Eye (tissue), 1 donor: ENCODE measurements around the gene CRYZ.
A peak's percentile ranks its signal among the peaks of the same experiment; 100 is the strongest.
"Not testable (repeated sequence)": the region's sequence is repeated elsewhere in the genome, so short reads cannot be mapped to it uniquely, and the experiment has no call there.

ENCODE experiments used
- DNase-seq: peaks from one replicate; pipeline ENCODE4 v3.0.0-alpha.2; 2015

CRYZ gene

DNA sequence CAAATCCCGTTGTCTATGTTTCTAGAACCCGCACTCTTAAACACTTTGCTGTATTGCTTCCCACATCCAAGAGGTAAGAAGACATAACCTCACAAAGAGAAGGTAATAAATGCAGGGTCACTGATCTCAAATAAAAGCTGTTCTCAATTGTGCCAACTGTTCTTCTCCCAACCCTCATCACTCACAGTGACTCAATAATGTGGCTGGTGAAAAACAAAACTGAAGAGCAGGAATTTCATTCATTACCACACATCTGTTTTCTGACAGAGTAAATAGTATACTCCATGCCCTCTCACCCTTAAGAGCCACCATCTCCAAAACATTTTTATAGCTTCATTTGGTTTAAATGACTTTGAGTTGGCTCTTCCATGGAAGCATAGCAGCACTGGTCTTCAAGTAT is 53.0 kb downstream of the CRYZ start:
- DNase-seq: no peak

DNA sequence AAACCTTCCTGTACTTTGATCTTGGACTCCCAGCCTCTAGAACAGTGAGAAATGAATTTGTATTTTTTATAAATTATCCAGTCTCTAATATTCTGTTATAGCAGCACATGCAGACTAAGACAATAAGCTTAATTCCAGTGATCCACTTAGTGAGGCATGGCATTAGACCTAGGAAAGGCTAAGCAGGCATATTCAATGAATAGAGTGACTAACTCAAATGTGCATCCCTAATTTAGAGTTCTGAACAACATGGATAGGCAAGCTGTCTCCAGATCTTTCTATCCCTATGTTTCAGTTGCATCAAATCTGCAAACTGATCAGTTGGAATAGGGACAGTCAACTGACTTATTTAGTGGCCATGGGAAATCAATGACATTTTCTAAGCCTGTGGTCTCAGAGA is 54.9 kb downstream of the CRYZ start:
- DNase-seq: no peak

- DNase-seq: no peak
Observed at GRCh38 chr1:74674278-74675048, 58.4 kb downstream of the CRYZ start.

- DNase-seq: peak; percentile 76
Observed at GRCh38 chr1:74673351-74674111, 59.3 kb downstream of the CRYZ start, which contains the start of gene ERICH3. TSS of gene ERICH3 (minus strand) at chr1:74673792. CDS start at chr1:74673519, 273 bp downstream.

DNA sequence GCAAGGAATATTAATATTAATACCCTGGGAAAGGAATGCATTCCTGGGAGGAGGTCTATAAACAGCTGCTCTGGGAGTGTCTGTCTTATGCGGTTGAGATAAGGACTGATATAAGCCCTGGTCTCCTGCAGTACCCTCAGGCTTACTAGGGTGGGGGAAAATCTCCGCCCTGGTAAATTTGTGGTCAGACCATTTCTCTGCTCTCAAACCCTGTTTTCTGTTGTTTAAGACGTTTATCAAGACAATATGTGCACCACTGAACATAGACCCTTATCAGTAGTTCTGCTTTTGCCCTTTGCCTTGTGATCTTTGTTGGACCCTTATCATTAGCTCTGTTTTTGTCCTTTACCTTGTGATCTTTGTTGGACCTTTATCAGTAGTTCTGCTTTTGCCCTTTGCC is 62.0 kb downstream of the CRYZ start:
- DNase-seq: not testable (repeated sequence)
